ENCODE data around the gene EMSY. TPM values are rescaled to one million over a fixed set of nuclear protein-coding genes. Genes with fewer than 3 reads are reported as not detected.

Gene EMSY
- total RNA-seq, 1 donor from 2014 or later: 42.3 TPM

DNA sequence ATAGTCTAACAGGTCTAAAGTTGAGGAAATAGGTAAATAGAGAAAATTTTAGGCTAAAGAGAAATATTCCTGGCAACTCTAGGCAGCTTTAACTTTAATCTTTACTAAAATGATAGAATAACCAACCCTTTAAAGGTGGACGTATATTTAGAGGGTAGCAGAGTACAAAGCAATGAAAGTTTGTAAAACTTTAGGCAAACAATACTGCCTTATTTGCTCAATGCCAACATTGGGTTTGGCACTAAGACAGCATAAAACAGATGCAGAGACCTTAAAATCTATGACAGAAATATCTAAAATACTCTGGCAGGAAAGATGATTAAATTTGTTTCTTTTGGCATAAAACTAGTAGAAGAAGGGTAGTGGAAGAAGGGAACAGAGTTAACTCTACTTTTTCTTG, 70.7 kb downstream of the EMSY start:
- Mint-ChIP-seq H3K27me3 (no peaks in the 10 kb centered on the region), H3K4me3 (ENCODE audit: low read depth) (no peak overlapping the region), H3K27ac (no peak overlapping the region), H3K9me3 (ENCODE audit: low read depth) (no peaks in the 10 kb centered on the region), H3K4me1 (ENCODE audit: low read depth) (no peaks in the 10 kb centered on the region), H3K36me3 (ENCODE audit: insufficient read depth) (peaks cover 4% of the 10 kb centered on the region)
- no peak for DNase-seq (ENCODE audit: low spot score, unreplicated experiment)
- TF ChIP-seq, protein P1, sequence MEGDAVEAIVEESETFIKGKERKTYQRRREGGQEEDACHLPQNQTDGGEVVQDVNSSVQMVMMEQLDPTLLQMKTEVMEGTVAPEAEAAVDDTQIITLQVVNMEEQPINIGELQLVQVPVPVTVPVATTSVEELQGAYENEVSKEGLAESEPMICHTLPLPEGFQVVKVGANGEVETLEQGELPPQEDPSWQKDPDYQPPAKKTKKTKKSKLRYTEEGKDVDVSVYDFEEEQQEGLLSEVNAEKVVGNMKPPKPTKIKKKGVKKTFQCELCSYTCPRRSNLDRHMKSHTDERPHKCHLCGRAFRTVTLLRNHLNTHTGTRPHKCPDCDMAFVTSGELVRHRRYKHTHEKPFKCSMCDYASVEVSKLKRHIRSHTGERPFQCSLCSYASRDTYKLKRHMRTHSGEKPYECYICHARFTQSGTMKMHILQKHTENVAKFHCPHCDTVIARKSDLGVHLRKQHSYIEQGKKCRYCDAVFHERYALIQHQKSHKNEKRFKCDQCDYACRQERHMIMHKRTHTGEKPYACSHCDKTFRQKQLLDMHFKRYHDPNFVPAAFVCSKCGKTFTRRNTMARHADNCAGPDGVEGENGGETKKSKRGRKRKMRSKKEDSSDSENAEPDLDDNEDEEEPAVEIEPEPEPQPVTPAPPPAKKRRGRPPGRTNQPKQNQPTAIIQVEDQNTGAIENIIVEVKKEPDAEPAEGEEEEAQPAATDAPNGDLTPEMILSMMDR (IDR thresholded peaks at IDR 0.05; ENCODE audit: unreplicated experiment): no peak

DNA sequence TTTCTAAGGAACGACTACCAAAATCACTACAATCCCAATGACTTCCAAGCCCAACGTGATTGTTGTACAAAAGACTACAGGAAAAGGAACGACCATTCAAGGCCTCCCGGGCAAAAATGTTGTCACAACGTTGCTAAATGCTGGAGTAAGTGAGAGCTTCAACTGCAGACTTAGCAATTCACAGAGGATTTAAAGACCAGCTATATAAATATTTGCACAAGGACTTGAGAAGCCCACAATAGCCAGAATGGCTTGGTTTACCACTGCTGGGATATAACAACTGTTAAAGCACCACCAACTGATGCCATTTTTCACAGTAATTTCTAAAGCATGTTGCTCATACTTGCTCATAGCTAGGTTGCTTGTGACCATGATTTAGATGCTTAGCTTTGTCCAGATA, 78.3 kb downstream of the EMSY start:
- TF ChIP-seq, protein P1 (IDR thresholded peaks at IDR 0.05; ENCODE audit: unreplicated experiment): no peak
- Mint-ChIP-seq H3K4me3 (ENCODE audit: low read depth) (no peak overlapping the region), H3K36me3 (ENCODE audit: insufficient read depth) (peaks cover 10% of the 10 kb centered on the region), H3K4me1 (ENCODE audit: low read depth) (peaks cover 30% of the 10 kb centered on the region), H3K27ac (peak overlapping the region; percentile 18), H3K9me3 (ENCODE audit: low read depth) (no peaks in the 10 kb centered on the region), H3K27me3 (no peaks in the 10 kb centered on the region)
- DNase-seq (ENCODE audit: low spot score, unreplicated experiment): no peak

DNA sequence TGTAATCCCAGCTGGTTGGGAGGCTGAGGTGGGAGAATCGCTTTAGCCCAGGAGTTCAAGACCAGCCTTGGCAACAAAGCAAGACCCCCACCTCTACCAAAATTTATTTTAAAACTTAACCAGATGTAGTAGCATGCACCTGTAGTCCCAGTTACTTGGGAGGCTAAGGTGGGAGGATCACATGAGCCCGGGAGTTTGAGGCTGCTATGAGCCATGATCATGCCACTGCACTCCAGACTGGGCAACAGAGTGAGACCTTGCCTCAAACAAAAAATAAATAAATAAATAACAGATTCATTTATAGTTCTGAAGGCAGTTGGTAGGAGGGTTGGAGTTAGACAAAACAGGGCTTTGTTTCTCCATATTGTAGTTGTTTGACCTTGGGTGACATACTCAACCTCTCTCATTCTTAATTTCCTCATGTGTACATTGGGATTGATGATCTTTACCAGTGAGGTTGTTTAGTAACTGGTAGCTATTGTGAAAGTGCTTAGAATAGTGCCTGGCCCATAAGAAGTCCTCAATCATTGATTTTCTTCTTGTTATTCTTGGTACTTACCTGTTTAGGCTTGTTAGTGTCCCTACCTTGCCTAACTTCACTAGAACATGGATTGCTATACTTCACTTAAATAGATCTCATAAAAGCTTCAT, 79.1 kb downstream of the EMSY start:
- peak overlapping the region; percentile 35 for H3K27ac Mint-ChIP-seq
- TF ChIP-seq, protein P1 (IDR thresholded peaks at IDR 0.05; ENCODE audit: unreplicated experiment): no peak
- H3K36me3 Mint-ChIP-seq (ENCODE audit: insufficient read depth): peaks cover 16% of the 10 kb centered on the region
- H3K4me1 Mint-ChIP-seq (ENCODE audit: low read depth): peaks cover 31% of the 10 kb centered on the region
- DNase-seq (ENCODE audit: low spot score, unreplicated experiment): no peak
- H3K9me3 Mint-ChIP-seq (ENCODE audit: low read depth): no peaks in the 10 kb centered on the region
- H3K4me3 Mint-ChIP-seq (ENCODE audit: low read depth): no peak overlapping the region
- no peaks in the 10 kb centered on the region for H3K27me3 Mint-ChIP-seq

DNA sequence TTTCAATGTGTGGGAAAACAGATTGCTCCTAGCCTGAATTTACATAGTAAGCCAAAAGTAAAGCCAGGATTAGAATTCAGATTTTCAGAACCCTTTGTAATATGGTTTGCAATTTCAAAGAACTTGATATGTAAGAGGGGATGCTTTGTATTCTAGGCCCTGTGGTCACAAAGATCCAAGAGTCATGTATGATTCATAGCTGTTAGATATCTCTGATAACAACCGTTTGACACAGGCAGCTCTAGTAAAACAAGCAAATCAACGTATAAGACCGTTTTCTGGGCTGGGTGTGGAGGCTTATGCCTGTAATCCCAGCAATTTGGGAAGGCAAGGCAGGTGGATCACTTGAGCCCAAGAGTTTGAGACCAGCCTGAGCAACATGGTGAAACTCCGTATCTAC, 79.6 kb downstream of the EMSY start:
- Mint-ChIP-seq H3K4me1 (ENCODE audit: low read depth) (peaks cover 33% of the 10 kb centered on the region), H3K36me3 (ENCODE audit: insufficient read depth) (peaks cover 22% of the 10 kb centered on the region), H3K27me3 (no peaks in the 10 kb centered on the region), H3K27ac (peak overlapping the region; percentile 35), H3K4me3 (ENCODE audit: low read depth) (no peak overlapping the region), H3K9me3 (ENCODE audit: low read depth) (no peaks in the 10 kb centered on the region)
- no peak for DNase-seq (ENCODE audit: low spot score, unreplicated experiment)
- TF ChIP-seq, protein P1 (IDR thresholded peaks at IDR 0.05; ENCODE audit: unreplicated experiment): no peak

DNA sequence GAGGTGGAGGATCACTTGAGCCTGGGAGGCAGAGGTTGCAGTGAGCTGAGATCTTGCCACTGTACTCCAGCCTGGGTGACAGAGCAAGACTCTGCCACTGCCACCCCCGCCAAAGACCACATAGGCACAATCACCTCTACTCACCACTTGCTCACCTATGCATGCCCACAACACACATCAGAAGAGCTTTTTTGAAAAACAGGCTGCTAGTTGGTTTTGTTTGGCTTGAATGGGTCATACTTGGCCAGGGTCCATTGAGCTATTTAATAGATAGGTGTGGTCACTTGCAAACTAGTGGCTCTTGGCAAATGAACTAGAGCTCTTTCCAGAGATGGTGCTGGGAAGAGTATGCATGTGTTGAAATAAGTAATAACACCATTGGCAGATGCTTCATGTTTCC, 80.1 kb downstream of the EMSY start:
- Mint-ChIP-seq H3K4me1 (ENCODE audit: low read depth) (peaks cover 33% of the 10 kb centered on the region), H3K4me3 (ENCODE audit: low read depth) (no peak overlapping the region), H3K9me3 (ENCODE audit: low read depth) (no peaks in the 10 kb centered on the region), H3K27me3 (no peaks in the 10 kb centered on the region), H3K36me3 (ENCODE audit: insufficient read depth) (peaks cover 24% of the 10 kb centered on the region), H3K27ac (peak overlapping the region; percentile 49)
- no peak for DNase-seq (ENCODE audit: low spot score, unreplicated experiment)
- TF ChIP-seq, protein P1 (IDR thresholded peaks at IDR 0.05; ENCODE audit: unreplicated experiment): no peak

Data from progenitor cell of endocrine pancreas (in vitro differentiated cells).